Left lung (tissue), 10 donors: Measurements from ENCODE around the gene VPS50. TPM values are rescaled to one million over a fixed set of nuclear protein-coding genes. Genes with fewer than 3 reads are reported as not detected.

Experiments
- ATAC-seq: fragments of 200-7000 bp; cut with Tn5 transposase; one replicate; pipeline ENCODE4 v1.9.1; 2020; ENCODE audit warnings: moderate library complexity
- DNase-seq, 4 donors: peaks; one replicate each; pipeline ENCODE4 v3.0.0-alpha.2; 2013 to 2020
- H3K27ac ChIP-seq, 2 donors: fragments of 200-600 bp; sonication (generic) in 1 of 2; one replicate each; pipeline versions ENCODE4 v1.5.0 to v1.8.0; 2020 to 2021
- H3K27me3 ChIP-seq, 2 donors: fragments of 200-600 bp; sonication (generic) in 1 of 2; one replicate each; pipeline versions ENCODE4 v1.5.0 to v1.8.0; 2020 to 2021
- H3K36me3 ChIP-seq, 2 donors: fragments of 200-600 bp; sonication (generic) in 1 of 2; one replicate each; pipeline versions ENCODE4 v1.5.0 to v1.8.0; 2020 to 2021
- H3K4me1 ChIP-seq, 2 donors: fragments of 200-600 bp; one replicate each; pipeline ENCODE4 v1.8.0; 2021
- H3K4me3 ChIP-seq, 2 donors: fragments of 200-600 bp; sonication (generic) in 1 of 2; one replicate each; pipeline versions ENCODE4 v1.5.0 to v1.8.0; 2020 to 2021; ENCODE audit warnings: mild to moderate bottlenecking in 1 of 2
- H3K9me3 ChIP-seq, 2 donors: fragments of 200-600 bp; sonication (generic) in 1 of 2; one replicate each; pipeline versions ENCODE4 v1.5.0 to v1.8.0; 2020 to 2021
- intact Hi-C, 2 donors: fragments of 100-400 bp; cut with DNase I; formaldehyde crosslinking; loops; one replicate each; pipeline versions ENCODE4 v1.11.2 to v1.14.2; 2022
- polyA plus RNA-seq, 6 donors: library from polyadenylated mRNA; unstranded; fragments of 120-200 nt; gene quantifications; one replicate each; pipeline ENCODE4 v1.2.1, GENCODE V29; 2013; ENCODE audit not compliant: insufficient read length in 6 of 6
- total RNA-seq, 2 donors: library from RNA; stranded (reverse); fragmentation: NEBNext Ultra II Directional; extraction: Animal tissue kit (Norgen Biotek cat#: 25700); gene quantifications; one replicate each; pipeline ENCODE4 v1.2.1, GENCODE V29; 2021
- TF ChIP-seq, protein P1 (sequence below), 2 donors: fragments of 200-600 bp; sonication (generic) in 1 of 2; IDR thresholded peaks; one replicate each; pipeline versions ENCODE4 v1.5.0 to v1.8.0; 2021; ENCODE audit warnings: antibody characterized with exemption in 2 of 2
- donor health status: DM: no; HTN: yes; CAD: no.
- donor health status: DM: no; HTN: no; CAD: no.

The VPS50 gene
- total and polyA plus RNA-seq, 8 donors = 25.0 to 33.6 (median 28.7) TPM

DNA sequence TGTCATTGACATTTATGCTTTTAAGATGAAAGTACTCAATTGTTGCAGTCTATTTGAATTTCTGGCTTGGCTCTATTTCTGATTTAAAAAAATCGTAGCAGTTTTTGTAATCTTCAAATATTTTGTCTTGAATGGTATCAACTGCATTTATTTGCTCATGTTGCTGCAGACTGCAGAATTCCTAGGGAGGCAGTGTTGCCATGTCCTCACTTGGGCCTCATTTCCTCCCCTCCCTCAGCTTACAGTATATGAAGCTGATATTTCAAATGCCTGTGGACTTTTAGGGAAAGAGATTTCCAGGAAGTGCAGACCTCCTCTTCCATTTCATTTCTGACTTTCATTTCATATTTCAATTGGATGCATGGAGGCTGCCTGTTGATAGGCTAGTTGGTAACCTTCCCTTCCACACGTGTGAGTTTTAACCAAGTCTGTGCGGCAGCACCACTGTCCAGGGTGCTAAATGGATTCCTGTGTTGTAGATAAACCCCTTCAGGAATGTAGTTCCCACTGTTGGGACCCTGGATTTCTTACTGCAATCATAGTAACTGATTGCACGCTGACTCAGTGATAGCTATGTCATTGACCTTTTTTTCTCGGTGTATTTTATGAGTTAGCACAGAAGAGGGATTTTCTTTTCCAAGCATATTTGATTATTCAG, 17.5 kb downstream of the VPS50 start:
- TF ChIP-seq, protein P1, sequence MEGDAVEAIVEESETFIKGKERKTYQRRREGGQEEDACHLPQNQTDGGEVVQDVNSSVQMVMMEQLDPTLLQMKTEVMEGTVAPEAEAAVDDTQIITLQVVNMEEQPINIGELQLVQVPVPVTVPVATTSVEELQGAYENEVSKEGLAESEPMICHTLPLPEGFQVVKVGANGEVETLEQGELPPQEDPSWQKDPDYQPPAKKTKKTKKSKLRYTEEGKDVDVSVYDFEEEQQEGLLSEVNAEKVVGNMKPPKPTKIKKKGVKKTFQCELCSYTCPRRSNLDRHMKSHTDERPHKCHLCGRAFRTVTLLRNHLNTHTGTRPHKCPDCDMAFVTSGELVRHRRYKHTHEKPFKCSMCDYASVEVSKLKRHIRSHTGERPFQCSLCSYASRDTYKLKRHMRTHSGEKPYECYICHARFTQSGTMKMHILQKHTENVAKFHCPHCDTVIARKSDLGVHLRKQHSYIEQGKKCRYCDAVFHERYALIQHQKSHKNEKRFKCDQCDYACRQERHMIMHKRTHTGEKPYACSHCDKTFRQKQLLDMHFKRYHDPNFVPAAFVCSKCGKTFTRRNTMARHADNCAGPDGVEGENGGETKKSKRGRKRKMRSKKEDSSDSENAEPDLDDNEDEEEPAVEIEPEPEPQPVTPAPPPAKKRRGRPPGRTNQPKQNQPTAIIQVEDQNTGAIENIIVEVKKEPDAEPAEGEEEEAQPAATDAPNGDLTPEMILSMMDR (IDR thresholded peaks at IDR 0.05) = no peak
- Histone ChIP-seq H3K27ac (no peak overlapping the region), H3K4me3 (no peak overlapping the region), H3K36me3 (peaks cover 0 to 9% of the 10 kb centered on the region in 2 donors), H3K27me3 (no peaks in the 10 kb centered on the region), H3K9me3 (no peaks in the 10 kb centered on the region), H3K4me1 (peaks cover 0 to 4% of the 10 kb centered on the region in 2 donors)
- intact Hi-C loops = no loop called here
- DNase-seq (no peak), ATAC-seq (no peak)

DNA sequence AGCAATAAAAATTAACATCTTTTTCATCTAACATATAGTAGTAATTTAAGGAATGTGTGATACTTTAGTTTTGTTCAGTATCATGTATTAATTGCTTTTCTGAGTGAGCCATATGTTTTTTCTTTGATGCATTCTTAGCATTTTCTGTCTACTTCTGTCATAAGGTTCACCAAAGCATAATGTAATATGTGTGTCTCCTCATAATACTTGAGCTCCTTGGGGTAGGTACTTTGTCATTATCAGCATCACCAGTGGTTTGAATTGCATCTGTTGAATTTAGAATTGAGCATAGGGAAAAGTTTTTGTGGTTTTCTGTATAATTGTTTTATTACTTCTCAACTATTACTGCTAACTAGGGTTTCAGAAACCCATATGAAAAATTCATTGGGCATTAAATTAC, 26.5 kb downstream of the VPS50 start:
- Histone ChIP-seq H3K27me3 (no peaks in the 10 kb centered on the region), H3K36me3 (peaks cover 0 to 46% of the 10 kb centered on the region in 2 donors), H3K4me1 (no peaks in the 10 kb centered on the region), H3K9me3 (no peaks in the 10 kb centered on the region), H3K27ac (no peak overlapping the region), H3K4me3 (no peak overlapping the region)
- DNase-seq (no peak), ATAC-seq (no peak)
- intact Hi-C loops = no loop called here
- TF ChIP-seq, protein P1 (IDR thresholded peaks at IDR 0.05) = no peak

DNA sequence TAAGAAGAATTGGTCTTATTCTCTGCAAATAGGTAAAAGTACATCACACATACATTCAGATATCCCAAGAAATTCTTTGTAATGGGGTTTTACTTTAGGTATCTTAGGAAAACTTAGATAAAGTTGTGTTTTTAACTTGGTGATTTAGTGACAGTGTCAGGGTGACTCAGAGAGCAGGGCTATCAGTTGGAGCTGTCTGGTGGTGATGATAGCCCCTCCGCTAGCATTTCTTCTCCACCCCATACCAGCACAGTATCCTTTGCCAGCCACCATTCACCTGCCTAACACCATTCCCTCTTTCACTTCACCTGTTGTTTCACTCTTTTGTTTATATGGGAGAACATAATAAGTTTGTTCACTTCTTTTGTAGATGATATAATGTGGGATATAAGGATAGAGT, 30.4 kb downstream of the VPS50 start:
- H3K4me3 ChIP-seq = no peak overlapping the region
- intact Hi-C loops = no loop called here
- TF ChIP-seq, protein P1 (IDR thresholded peaks at IDR 0.05) = no peak
- no peaks in the 10 kb centered on the region for H3K4me1 ChIP-seq
- ATAC-seq = no peak
- no peaks in the 10 kb centered on the region for H3K27me3 ChIP-seq
- no peak for DNase-seq
- peaks cover 0 to 37% of the 10 kb centered on the region in 2 donors for H3K36me3 ChIP-seq
- H3K9me3 ChIP-seq = no peaks in the 10 kb centered on the region
- no peak overlapping the region for H3K27ac ChIP-seq

DNA sequence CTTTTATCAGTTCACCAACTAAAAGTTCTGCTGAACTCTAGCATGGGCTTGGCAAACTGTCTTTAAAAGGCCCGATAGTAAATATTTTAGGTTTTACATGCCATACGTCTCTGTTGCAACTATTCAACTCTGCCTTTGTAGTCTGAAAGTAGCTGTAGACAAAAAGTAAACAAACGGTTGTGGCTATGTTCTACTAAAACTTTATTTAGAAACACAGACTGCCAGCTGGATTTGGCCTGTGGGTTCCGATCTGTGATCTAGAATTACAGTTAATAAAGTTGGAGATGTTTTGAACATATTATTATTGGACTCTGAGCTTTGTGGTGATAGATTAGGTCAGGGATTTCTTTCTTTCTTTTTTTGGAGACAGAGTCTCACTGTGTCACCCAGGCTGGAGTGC, 33.1 kb downstream of the VPS50 start:
- Histone ChIP-seq H3K27ac (no peak overlapping the region), H3K27me3 (no peaks in the 10 kb centered on the region), H3K9me3 (no peaks in the 10 kb centered on the region), H3K4me1 (no peaks in the 10 kb centered on the region), H3K4me3 (no peak overlapping the region), H3K36me3 (peaks cover 0 to 32% of the 10 kb centered on the region in 2 donors)
- no peak for DNase-seq
- TF ChIP-seq, protein P1 (IDR thresholded peaks at IDR 0.05) = no peak
- no peak for ATAC-seq
- intact Hi-C loops = no loop called here

DNA sequence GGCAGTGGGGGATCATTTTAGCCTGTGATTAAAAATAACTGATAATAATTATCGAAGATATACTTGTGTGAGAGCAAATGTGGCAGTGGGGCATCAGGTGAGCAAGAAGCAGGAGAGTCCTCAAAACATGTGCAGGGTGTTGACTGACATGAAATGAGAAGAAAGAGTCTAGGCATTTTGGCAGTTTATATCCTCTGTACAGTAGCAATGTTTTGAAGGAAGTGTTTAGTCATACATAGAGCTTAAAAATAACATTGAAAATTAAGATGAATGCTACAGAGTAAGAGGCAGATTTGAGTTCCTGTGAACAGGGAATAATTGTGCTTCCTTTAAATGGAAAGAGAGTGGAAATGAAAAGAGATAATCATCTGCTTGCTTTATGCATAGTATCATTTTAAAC, 47.4 kb downstream of the VPS50 start:
- ATAC-seq (no peak), DNase-seq (no peak)
- Histone ChIP-seq H3K4me1 (no peaks in the 10 kb centered on the region), H3K36me3 (peaks cover 0 to 36% of the 10 kb centered on the region in 2 donors), H3K27me3 (no peaks in the 10 kb centered on the region), H3K27ac (no peak overlapping the region), H3K9me3 (no peaks in the 10 kb centered on the region), H3K4me3 (no peak overlapping the region)
- intact Hi-C loops = no loop called here
- TF ChIP-seq, protein P1 (IDR thresholded peaks at IDR 0.05) = no peak
